Stimulated activated CD4-positive, alpha-beta T cell treated with anti-CD3 and anti-CD28 coated beads, Interleukin-4, amount 100 ng/mL, for 48 hours (primary cell): ENCODE results near the gene GNA15.
A peak's percentile ranks its signal among the peaks of the same experiment; 100 is the strongest.
"Not testable (repeated sequence)": the region's sequence is repeated elsewhere in the genome, so short reads cannot be mapped to it uniquely, and the experiment has no call there.

Source experiments
- DNase-seq, 2 donors: peaks; one replicate each; pipeline ENCODE4 v3.0.0-alpha.2; 2020; ENCODE audit warnings: low read depth in 2 of 2

Gene GNA15

GRCh38 chr19:3135961-3136683, at the start of gene GNA15:
Gene GNA15, plus strand, starts transcription at chr19:3136033. Its CDS starts 418 bp downstream, at chr19:3136451.
- DNase-seq: no peak

- DNase-seq: no peak
These were observed 48.1 kb upstream of the GNA15 start for GRCh38 chr19:3087769-3088168.

GRCh38 chr19:3089299-3089855, 46.5 kb upstream of the GNA15 start:
- not testable (repeated sequence) for DNase-seq

- peak in 1 of 2 donors; percentile 22 for DNase-seq
These were observed 41.0 kb upstream of the GNA15 start for GRCh38 chr19:3094601-3095440.

- DNase-seq: peak; percentile 32 to 34
These were observed 40.2 kb upstream of the GNA15 start for GRCh38 chr19:3095441-3096191.

GRCh38 chr19:3096267-3096901, 39.4 kb upstream of the GNA15 start:
- DNase-seq: no peak

- DNase-seq: no peak
These were observed 38.9 kb upstream of the GNA15 start for GRCh38 chr19:3096902-3097326.

- no peak for DNase-seq
These were observed 38.4 kb upstream of the GNA15 start for GRCh38 chr19:3097442-3097871.

- DNase-seq: no peak
These were observed 37.7 kb upstream of the GNA15 start for GRCh38 chr19:3098141-3098514.

GRCh38 chr19:3098515-3099346, 37.1 kb upstream of the GNA15 start:
- DNase-seq: no peak

GRCh38 chr19:3099347-3100145, 36.3 kb upstream of the GNA15 start:
- DNase-seq: no peak

- DNase-seq: no peak
These were observed 35.5 kb upstream of the GNA15 start for GRCh38 chr19:3100331-3100730.

GRCh38 chr19:3100747-3101730, 34.8 kb upstream of the GNA15 start:
- DNase-seq: no peak

- DNase-seq: no peak
These were observed 33.3 kb upstream of the GNA15 start for GRCh38 chr19:3102239-3103140.

- no peak for DNase-seq
These were observed 31.2 kb upstream of the GNA15 start for GRCh38 chr19:3104708-3104983.

GRCh38 chr19:3105641-3106508, 30.0 kb upstream of the GNA15 start:
- no peak for DNase-seq
